Endothelial cell of umbilical vein (primary cell): ENCODE results near the gene BEAN1. TPM values are rescaled to one million over a fixed set of nuclear protein-coding genes. Genes with fewer than 3 reads are reported as not detected.

Experiments
- BruUV-seq: library from RNA; stranded (reverse); fragments of 400-500 nt; replicated peaks from 2 replicates; lab custom pipeline; 2021; lab: Mats Ljungman, UMichigan
- CTCF ChIA-PET: fragments of 300-600, 350-600 bp; sonication (Branson Sonifier 250); formaldehyde crosslinking; loops from one replicate; lab custom pipeline; 2021; ENCODE audit warnings: antibody characterized with exemption, inconsistent platforms; lab: Charles Lee
- POLR2A ChIA-PET: fragments of 300-600, 350-600 bp; sonication (Branson Sonifier 250); formaldehyde crosslinking; loops from one replicate; lab custom pipeline; 2021; ENCODE audit warnings: antibody characterized with exemption, inconsistent platforms; lab: Charles Lee
- DNase-seq: peaks from one replicate; pipeline ENCODE4 v3.0.0-alpha.2; 2011; ENCODE audit warnings: low read depth, low spot score
- FAIRE-seq: peaks from 2 replicates; lab custom pipeline; 2011; peaks lifted over from hg19 to GRCh38; lab: Jason Lieb, UNC
- H2AFZ ChIP-seq: 2 replicates; pipeline ENCODE4 v1.6.0; 2012; ENCODE audit warnings: low read depth, low read length, control low read depth, inconsistent platforms
- H3K27ac ChIP-seq: 2 replicates; pipeline ENCODE4 v1.5.1; 2011; ENCODE audit warnings: low read depth, mild to moderate bottlenecking, control low read depth, low read length, moderate library complexity; ENCODE audit not compliant: insufficient read depth
- H3K27me3 ChIP-seq, 2 experiments: 2 replicates each; pipeline versions ENCODE4 v1.6.0 to v1.6.1; 2011; ENCODE audit warnings: low read length in 2 of 2, mixed read lengths in 1 of 2; ENCODE audit not compliant: control insufficient read depth in 2 of 2, insufficient read depth in 2 of 2
- H3K36me3 ChIP-seq, 2 experiments: 2 replicates in 1 of 2; 3 replicates in 1 of 2; pipeline ENCODE4 v1.5.1; 2011; ENCODE audit warnings: low read length in 2 of 2, mild to moderate bottlenecking in 1 of 2, moderate library complexity in 1 of 2; ENCODE audit not compliant: control insufficient read depth in 2 of 2, insufficient read depth in 2 of 2; ENCODE audit errors: extremely low read depth in 1 of 2
- H3K4me1 ChIP-seq: 3 replicates; pipeline ENCODE4 v1.5.1; 2011; ENCODE audit warnings: mild to moderate bottlenecking, low read length; ENCODE audit not compliant: control insufficient read depth, insufficient read depth; ENCODE audit errors: extremely low read depth
- H3K4me2 ChIP-seq: 2 replicates; pipeline ENCODE4 v1.6.1; 2011; ENCODE audit warnings: low read length, control low read depth, mixed read lengths; ENCODE audit not compliant: insufficient read depth
- H3K4me3 ChIP-seq, 3 experiments: fragments of 200-600 bp in 1 of 3; sonication (generic), shearing (Covaris generic) in 1 of 3; replicated peaks in 1 of 3; 2 replicates each; pipeline ENCODE4 v1.5.1; 2011 to 2016; ENCODE audit warnings: control low read depth in 3 of 3, low read length in 3 of 3, mild to moderate bottlenecking in 2 of 3, inconsistent platforms in 1 of 3, low read depth in 1 of 3, moderate library complexity in 1 of 3; ENCODE audit not compliant: insufficient read depth in 1 of 3
- H3K79me2 ChIP-seq: 2 replicates; pipeline ENCODE4 v1.6.0; 2012; ENCODE audit warnings: low read length, inconsistent platforms; ENCODE audit not compliant: control insufficient read depth, insufficient read depth
- H3K9ac ChIP-seq: replicated peaks from 2 replicates; pipeline ENCODE3; 2011; ENCODE audit warnings: low read length, control low read depth; ENCODE audit not compliant: insufficient read depth; ENCODE audit errors: extremely low read depth
- H3K9me1 ChIP-seq: replicated peaks from 3 replicates; pipeline ENCODE4 v1.6.0; 2011; ENCODE audit warnings: mild to moderate bottlenecking, low read length; ENCODE audit not compliant: control insufficient read depth, insufficient read depth; ENCODE audit errors: extremely low read depth
- H3K9me3 ChIP-seq: replicated peaks from 2 replicates; pipeline ENCODE4 v1.5.1; 2012; ENCODE audit warnings: low read length, inconsistent platforms; ENCODE audit not compliant: control insufficient read depth, insufficient read depth
- H4K20me1 ChIP-seq: replicated peaks from 2 replicates; pipeline ENCODE3; 2011; ENCODE audit warnings: mild to moderate bottlenecking, low read length; ENCODE audit not compliant: control insufficient read depth, insufficient read depth; ENCODE audit errors: extremely low read depth
- EZH2 ChIP-seq: IDR thresholded peaks from 2 replicates; pipeline ENCODE4 v1.6.1; 2012; ENCODE audit warnings: borderline replicate concordance, low read depth, mild to moderate bottlenecking, moderate library complexity, low read length, inconsistent platforms; ENCODE audit not compliant: severe bottlenecking
- GATA2 ChIP-seq: IDR thresholded peaks from 2 replicates; pipeline ENCODE4 v1.7.0; 2011; ENCODE audit warnings: low read depth, mild to moderate bottlenecking, moderate library complexity, mixed read lengths, low read length; ENCODE audit not compliant: insufficient read length, insufficient read depth
- dilution Hi-C: fragments of 300-500 bp; cut with MboI; formaldehyde crosslinking; loops from one replicate; pipeline ENCODE4 v1.15.0; 2019; ENCODE audit warnings: low sequenced_read_pairs; ENCODE audit not compliant: extremely low pct_ligation_motif_present
- intact Hi-C: fragments of 100-400 bp; cut with micrococcal nuclease; formaldehyde crosslinking; loops from one replicate; pipeline ENCODE4 v1.10.0; 2022
- polyA plus RNA-seq, 4 experiments: library from polyadenylated mRNA; depleted of rRNA in 3 of 4; stranded (reverse) in 3 of 4; unstranded in 1 of 4; fragments of >200 nt; gene quantifications; 2 replicates each; pipeline versions ENCODE4 v1.2.1 to v1.2.3, GENCODE V29; 2011 to 2012; ENCODE audit warnings: missing spikeins in 1 of 4
- total RNA-seq: library from RNA; stranded (reverse); gene quantifications from 2 replicates; pipeline ENCODE4 v1.2.3, GENCODE V29; 2021
- TF ChIP-seq, protein P1 (sequence below): IDR thresholded peaks from 2 replicates; pipeline ENCODE4 v1.6.1; 2011; ENCODE audit not compliant: insufficient read depth, insufficient read length
- TF ChIP-seq, protein P2 (sequence below), 2 donors: IDR thresholded peaks; 1 replicate in 1 of 2; 2 replicates in 1 of 2; pipeline ENCODE4 v1.5.1; 2011; ENCODE audit warnings: low read length in 2 of 2, mild to moderate bottlenecking in 2 of 2, moderate library complexity in 2 of 2, control low read depth in 1 of 2, inconsistent platforms in 1 of 2, low read depth in 1 of 2; ENCODE audit not compliant: insufficient read depth in 1 of 2; ENCODE audit errors: extremely low read depth in 1 of 2

Gene BEAN1
- total and polyA plus RNA-seq, 2 donors (not counting 3 experiments of a cell fraction or from before 2014, with no cell fraction given): not detected

DNA sequence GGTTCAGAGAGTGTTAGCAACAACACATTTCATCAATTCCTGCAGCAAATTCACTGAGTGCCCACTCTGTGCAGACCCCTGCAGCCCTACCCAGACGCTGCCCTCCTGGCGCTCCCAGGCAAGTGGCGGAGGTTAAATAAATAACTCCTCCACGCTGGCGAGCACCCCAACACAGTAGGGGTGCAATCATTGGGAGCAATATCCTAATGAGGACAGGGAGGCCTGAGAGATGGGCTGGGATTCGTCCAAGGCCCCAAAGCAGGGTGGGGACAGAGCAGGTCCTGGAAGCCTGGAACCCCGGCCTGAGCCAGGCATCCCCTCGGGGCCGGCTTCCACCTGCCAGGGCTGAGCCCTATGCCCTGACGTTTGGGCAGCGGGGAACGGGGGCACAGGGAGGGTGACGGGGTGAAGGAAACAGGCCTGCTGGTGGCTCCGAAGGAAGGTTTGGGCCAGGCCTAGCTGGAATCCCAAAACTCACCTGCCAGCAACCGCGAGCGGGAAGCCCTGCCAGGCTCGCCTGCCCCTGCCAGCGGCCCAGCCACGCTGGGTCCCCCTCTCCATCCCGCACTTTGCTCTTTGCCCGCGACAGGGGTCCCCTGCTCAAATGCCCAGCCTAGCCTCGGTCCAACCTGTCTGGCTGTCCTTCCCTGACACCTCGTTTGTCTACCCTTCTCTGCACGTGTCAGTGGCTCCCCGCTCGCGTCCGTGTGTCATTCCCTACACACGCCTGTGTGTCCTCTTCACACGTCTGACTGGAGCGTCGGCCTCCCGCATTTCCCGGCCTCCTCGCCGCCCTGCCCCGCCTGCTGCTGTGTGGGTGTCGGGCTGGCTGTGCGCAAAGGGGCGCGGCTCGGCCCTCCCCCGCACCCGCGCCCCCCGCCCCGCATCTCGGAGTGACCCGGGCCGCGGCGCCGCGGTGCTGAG, 721 bp upstream of the BEAN1 start:
- no peak for FAIRE-seq
- POLR2A ChIA-PET: no interaction called here
- CTCF ChIA-PET: interaction anchor here (0.9 kb wide), 1 partner anchor 89 kb away, joined by 4 read pairs; no protein-coding TSS in a partner anchor
- no TSS peak for BruUV-seq
- H3K27ac ChIP-seq: no peak overlapping the region
- DNase-seq: no peak
- H3K9ac ChIP-seq: no peak overlapping the region
- H3K4me1 ChIP-seq: peaks cover 2% of the 10 kb centered on the region
- H3K4me2 ChIP-seq: no peak overlapping the region
- peak overlapping the region; percentile 6 for H2AFZ ChIP-seq
- H3K9me3 ChIP-seq: no peaks in the 10 kb centered on the region
- H4K20me1 ChIP-seq: no peaks in the 10 kb centered on the region
- no peaks in the 10 kb centered on the region for H3K36me3 ChIP-seq
- TF ChIP-seq, protein P1, sequence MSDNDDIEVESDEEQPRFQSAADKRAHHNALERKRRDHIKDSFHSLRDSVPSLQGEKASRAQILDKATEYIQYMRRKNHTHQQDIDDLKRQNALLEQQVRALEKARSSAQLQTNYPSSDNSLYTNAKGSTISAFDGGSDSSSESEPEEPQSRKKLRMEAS: no peak
- TF ChIP-seq GATA2 (no peak), EZH2 (peak; percentile 90)
- TF ChIP-seq, protein P2, sequence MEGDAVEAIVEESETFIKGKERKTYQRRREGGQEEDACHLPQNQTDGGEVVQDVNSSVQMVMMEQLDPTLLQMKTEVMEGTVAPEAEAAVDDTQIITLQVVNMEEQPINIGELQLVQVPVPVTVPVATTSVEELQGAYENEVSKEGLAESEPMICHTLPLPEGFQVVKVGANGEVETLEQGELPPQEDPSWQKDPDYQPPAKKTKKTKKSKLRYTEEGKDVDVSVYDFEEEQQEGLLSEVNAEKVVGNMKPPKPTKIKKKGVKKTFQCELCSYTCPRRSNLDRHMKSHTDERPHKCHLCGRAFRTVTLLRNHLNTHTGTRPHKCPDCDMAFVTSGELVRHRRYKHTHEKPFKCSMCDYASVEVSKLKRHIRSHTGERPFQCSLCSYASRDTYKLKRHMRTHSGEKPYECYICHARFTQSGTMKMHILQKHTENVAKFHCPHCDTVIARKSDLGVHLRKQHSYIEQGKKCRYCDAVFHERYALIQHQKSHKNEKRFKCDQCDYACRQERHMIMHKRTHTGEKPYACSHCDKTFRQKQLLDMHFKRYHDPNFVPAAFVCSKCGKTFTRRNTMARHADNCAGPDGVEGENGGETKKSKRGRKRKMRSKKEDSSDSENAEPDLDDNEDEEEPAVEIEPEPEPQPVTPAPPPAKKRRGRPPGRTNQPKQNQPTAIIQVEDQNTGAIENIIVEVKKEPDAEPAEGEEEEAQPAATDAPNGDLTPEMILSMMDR (IDR thresholded peaks at IDR 0.05; ENCODE audit: extremely low read depth in 1 of 2, insufficient read depth in 1 of 2, low read depth in 1 of 2, low read length in 2 of 2): no peak
- peaks cover 58 to 64% of the 10 kb centered on the region in 2 experiments for H3K27me3 ChIP-seq
- H3K79me2 ChIP-seq: no peaks in the 10 kb centered on the region
- intact Hi-C loops (loop anchor here (5.0 kb wide), 1 partner anchor 51 kb away; no protein-coding TSS in a partner anchor), dilution Hi-C loops (no loop called here)
- H3K9me1 ChIP-seq: no peaks in the 10 kb centered on the region
- H3K4me3 ChIP-seq: peak overlapping the region in 1 of 3 experiments; percentile 18
